ENCODE data around the gene PTPRD. TPM values are rescaled to one million over a fixed set of nuclear protein-coding genes. Genes with fewer than 3 reads are reported as not detected.

PTPRD gene
- total RNA-seq, 1 experiment from 2014 or later, result not detected

DNA sequence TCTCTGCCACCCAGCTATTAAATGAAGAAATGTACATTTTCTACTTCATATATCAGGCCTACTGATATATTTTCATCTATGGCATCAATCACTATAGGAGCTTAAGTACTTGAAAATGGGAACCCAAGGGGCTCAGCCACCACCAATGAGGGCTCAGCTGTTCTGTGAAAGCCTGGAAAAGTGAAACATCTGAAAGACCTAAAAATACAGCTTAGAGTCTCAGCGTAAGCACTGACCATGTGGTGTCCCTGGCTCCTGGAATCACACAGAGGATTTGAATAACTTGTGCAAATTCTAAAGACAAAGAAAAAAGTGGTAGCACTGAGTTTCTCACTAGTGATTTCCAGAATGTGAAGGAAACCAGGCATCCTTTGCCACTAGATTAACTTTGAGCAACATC lies 64.5 kb downstream of the PTPRD start:
- no peak for TF ChIP-seq CTCF (IDR thresholded peaks at IDR 0.05; ENCODE audit: unreplicated experiment)
- Mint-ChIP-seq H3K4me3 (ENCODE audit: unreplicated experiment) (no peak overlapping the region), H3K4me1 (ENCODE audit: insufficient read depth, unreplicated experiment) (no peaks in the 10 kb centered on the region), H3K9me3 (ENCODE audit: unreplicated experiment) (no peaks in the 10 kb centered on the region), H3K36me3 (ENCODE audit: insufficient read depth, unreplicated experiment) (no peaks in the 10 kb centered on the region), H3K27ac (ENCODE audit: low read depth, unreplicated experiment) (no peak overlapping the region), H3K27me3 (ENCODE audit: insufficient read depth, unreplicated experiment) (peaks cover 70% of the 10 kb centered on the region)
- POLR2A ChIA-PET, result no interaction called here
- BruUV-seq (replicated peaks), result no TSS peak
- CTCF ChIA-PET, result no interaction called here
- intact Hi-C loops (cut with micrococcal nuclease), result no loop called here
- no peak for DNase-seq (ENCODE audit: unreplicated experiment)

DNA sequence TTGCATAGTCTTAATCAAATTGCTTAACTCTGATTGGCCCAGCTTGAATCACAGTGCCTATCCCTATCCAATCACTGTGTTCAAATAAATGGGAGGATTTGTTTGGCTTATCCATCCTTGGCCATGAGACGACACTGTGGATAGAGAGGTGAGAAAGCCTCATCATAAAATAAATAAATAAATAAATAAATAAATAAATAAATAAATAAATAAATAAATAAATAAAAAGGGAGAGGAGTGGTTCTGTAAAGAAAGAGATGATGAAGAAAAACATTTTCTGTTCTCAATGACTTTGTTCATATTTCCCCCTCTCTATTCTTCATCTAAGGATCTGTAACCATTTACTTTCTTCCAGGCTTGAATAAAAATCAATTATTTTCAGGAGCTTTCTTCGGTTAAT lies 74.7 kb downstream of the PTPRD start:
- no peaks in the 10 kb centered on the region for H3K4me1 Mint-ChIP-seq (ENCODE audit: insufficient read depth, unreplicated experiment)
- intact Hi-C loops (cut with micrococcal nuclease), result no loop called here
- H3K4me3 Mint-ChIP-seq (ENCODE audit: unreplicated experiment), result no peak overlapping the region
- no peaks in the 10 kb centered on the region for H3K36me3 Mint-ChIP-seq (ENCODE audit: insufficient read depth, unreplicated experiment)
- no peaks in the 10 kb centered on the region for H3K9me3 Mint-ChIP-seq (ENCODE audit: unreplicated experiment)
- POLR2A ChIA-PET, result no interaction called here
- peaks cover 56% of the 10 kb centered on the region for H3K27me3 Mint-ChIP-seq (ENCODE audit: insufficient read depth, unreplicated experiment)
- DNase-seq (ENCODE audit: unreplicated experiment), result no peak
- CTCF ChIA-PET, result interaction anchor here (0.6 kb wide), 1 partner anchor 1927 kb away, joined by 3 read pairs; no protein-coding TSS in a partner anchor
- no peak for TF ChIP-seq CTCF (IDR thresholded peaks at IDR 0.05; ENCODE audit: unreplicated experiment)
- H3K27ac Mint-ChIP-seq (ENCODE audit: low read depth, unreplicated experiment), result no peak overlapping the region
- BruUV-seq (replicated peaks), result no TSS peak

GRCh38 chr9:10534850-10535249 lies 78.0 kb downstream of the PTPRD start:
- Mint-ChIP-seq H3K36me3 (ENCODE audit: insufficient read depth, unreplicated experiment) (no peaks in the 10 kb centered on the region), H3K27me3 (ENCODE audit: insufficient read depth, unreplicated experiment) (peaks cover 45% of the 10 kb centered on the region), H3K9me3 (ENCODE audit: unreplicated experiment) (no peaks in the 10 kb centered on the region), H3K27ac (ENCODE audit: low read depth, unreplicated experiment) (no peak overlapping the region), H3K4me1 (ENCODE audit: insufficient read depth, unreplicated experiment) (no peaks in the 10 kb centered on the region), H3K4me3 (ENCODE audit: unreplicated experiment) (no peak overlapping the region)
- no peak for DNase-seq (ENCODE audit: unreplicated experiment)
- CTCF ChIA-PET, result interaction anchor here (0.7 kb wide), 1 partner anchor 785 kb away, joined by 3 read pairs; no protein-coding TSS in a partner anchor
- intact Hi-C loops (cut with micrococcal nuclease), result no loop called here
- POLR2A ChIA-PET, result no interaction called here
- no TSS peak for BruUV-seq (replicated peaks)
- no peak for TF ChIP-seq CTCF (IDR thresholded peaks at IDR 0.05; ENCODE audit: unreplicated experiment)

DNA sequence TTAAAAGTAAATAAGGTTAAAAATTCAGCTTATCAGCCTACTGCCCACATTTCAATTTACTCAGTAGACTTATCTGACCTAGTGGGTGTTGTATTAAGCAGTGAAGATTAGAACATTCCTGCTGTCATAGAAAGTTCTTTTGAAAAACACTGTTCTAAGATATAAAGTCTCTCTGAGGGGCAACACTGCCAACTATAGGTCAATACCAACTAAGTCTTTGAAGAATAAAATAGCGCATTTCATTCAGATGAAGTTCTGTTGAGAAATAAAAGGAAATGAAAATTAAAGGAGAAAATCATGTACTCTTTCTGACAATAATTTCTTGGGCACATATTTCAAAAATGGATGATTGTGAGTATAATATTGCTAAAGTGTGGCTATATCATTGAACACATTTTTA lies 86.8 kb downstream of the PTPRD start:
- no peak overlapping the region for H3K4me3 Mint-ChIP-seq (ENCODE audit: unreplicated experiment)
- no peak for TF ChIP-seq CTCF (IDR thresholded peaks at IDR 0.05; ENCODE audit: unreplicated experiment)
- no peaks in the 10 kb centered on the region for H3K9me3 Mint-ChIP-seq (ENCODE audit: unreplicated experiment)
- no peak for DNase-seq (ENCODE audit: unreplicated experiment)
- BruUV-seq (replicated peaks), result no TSS peak
- no peaks in the 10 kb centered on the region for H3K36me3 Mint-ChIP-seq (ENCODE audit: insufficient read depth, unreplicated experiment)
- H3K27ac Mint-ChIP-seq (ENCODE audit: low read depth, unreplicated experiment), result no peak overlapping the region
- CTCF ChIA-PET, result no interaction called here
- intact Hi-C loops (cut with micrococcal nuclease), result no loop called here
- no peaks in the 10 kb centered on the region for H3K4me1 Mint-ChIP-seq (ENCODE audit: insufficient read depth, unreplicated experiment)
- H3K27me3 Mint-ChIP-seq (ENCODE audit: insufficient read depth, unreplicated experiment), result peaks cover 59% of the 10 kb centered on the region
- POLR2A ChIA-PET, result no interaction called here
